Caco-2 (cell line): ENCODE results near the gene KLF3. TPM values are rescaled to one million over a fixed set of nuclear protein-coding genes. Genes with fewer than 3 reads are reported as not detected.
A peak's percentile ranks its signal among the peaks of the same experiment; 100 is the strongest.

Experiments used
- BruUV-seq: library from RNA; stranded (reverse); fragments of 400-500 nt; replicated peaks from 2 replicates; lab custom pipeline; 2021; lab: Mats Ljungman, UMichigan
- CTCF ChIA-PET: fragments of 300-600 bp; sonication (Branson Sonifier 250); formaldehyde crosslinking; loops from one replicate; lab custom pipeline; 2022; ENCODE audit warnings: antibody characterized with exemption; lab: Charles Lee
- POLR2A ChIA-PET: fragments of 300-600 bp; sonication (Branson Sonifier 250); formaldehyde crosslinking; loops from one replicate; lab custom pipeline; 2022; ENCODE audit warnings: antibody characterized with exemption; lab: Charles Lee
- DNase-seq, 2 experiments: peaks; one replicate each; pipeline versions ENCODE4 v3.0.0 to v3.0.0-alpha.2; 2020 to 2022
- H3K27me3 ChIP-seq: replicated peaks from 2 replicates; pipeline ENCODE4 v1.6.0; 2011; ENCODE audit warnings: low read length; ENCODE audit not compliant: control insufficient read depth, insufficient read depth
- H3K36me3 ChIP-seq: 2 replicates; pipeline ENCODE4 v1.5.1; 2011; ENCODE audit warnings: low read length; ENCODE audit not compliant: control insufficient read depth, insufficient read depth
- H3K4me1 ChIP-seq: fragments of 250-450 bp; sonication (Bioruptor Pico); 2 replicates; pipeline ENCODE4 v1.5.1; 2020; ENCODE audit warnings: mild to moderate bottlenecking
- H3K4me3 ChIP-seq: 2 replicates; pipeline ENCODE4 v1.5.1; 2011; ENCODE audit warnings: low read depth, mild to moderate bottlenecking, control low read depth, low read length
- H3K9me3 ChIP-seq: fragments of 250-450 bp; sonication (Bioruptor Pico); 2 replicates; pipeline ENCODE4 v1.5.1; 2020; ENCODE audit warnings: mild to moderate bottlenecking, moderate library complexity
- H3K27ac Mint-ChIP-seq: one replicate; pipeline ENCODE4 v1.8.0; 2022; ENCODE audit warnings: mixed read lengths; ENCODE audit not compliant: unreplicated experiment
- H3K27me3 Mint-ChIP-seq: one replicate; pipeline ENCODE4 v1.8.0; 2022; ENCODE audit warnings: mixed read lengths; ENCODE audit not compliant: insufficient read depth, unreplicated experiment
- H3K36me3 Mint-ChIP-seq: one replicate; pipeline ENCODE4 v1.8.0; 2022; ENCODE audit warnings: mild to moderate bottlenecking, mixed read lengths; ENCODE audit not compliant: insufficient read depth, unreplicated experiment
- H3K4me1 Mint-ChIP-seq: one replicate; pipeline ENCODE4 v1.8.0; 2022; ENCODE audit warnings: low read depth, mixed read lengths; ENCODE audit not compliant: unreplicated experiment
- H3K4me3 Mint-ChIP-seq: one replicate; pipeline ENCODE4 v1.8.0; 2022; ENCODE audit warnings: mild to moderate bottlenecking, moderate library complexity, mixed read lengths; ENCODE audit not compliant: unreplicated experiment
- H3K9me3 Mint-ChIP-seq: one replicate; pipeline ENCODE4 v1.8.0; 2022; ENCODE audit warnings: mixed read lengths; ENCODE audit not compliant: unreplicated experiment
- intact Hi-C: fragments of 100-400 bp; cut with micrococcal nuclease; formaldehyde crosslinking; loops from one replicate; pipeline ENCODE4 v1.10.0; 2022; ENCODE audit not compliant: unreplicated experiment
- total RNA-seq: library from RNA; stranded (reverse); gene quantifications from 2 replicates; pipeline ENCODE4 v1.2.3, GENCODE V29; 2022
- TF ChIP-seq, protein P1 (sequence below), 2 experiments: fragments of 200-600 bp in 1 of 2; IDR thresholded peaks; 1 replicate in 1 of 2; 2 replicates in 1 of 2; pipeline versions ENCODE4 v1.5.1 to v1.8.0; 2011 to 2022; ENCODE audit warnings: antibody characterized with exemption in 1 of 2, control low read depth in 1 of 2, inconsistent platforms in 1 of 2, low read depth in 1 of 2, low read length in 1 of 2, mild to moderate bottlenecking in 1 of 2, moderate library complexity in 1 of 2; ENCODE audit not compliant: insufficient read depth in 1 of 2, severe bottlenecking in 1 of 2, unreplicated experiment in 1 of 2

Gene KLF3
- total RNA-seq, 1 experiment from 2014 or later, result 34.8 TPM

- peak overlapping the region; percentile 39 for H3K27ac Mint-ChIP-seq
- POLR2A ChIA-PET, result no interaction called here
- Histone ChIP-seq H3K9me3 (no peaks in the 10 kb centered on the region), H3K36me3 (peaks cover 2% of the 10 kb centered on the region), H3K4me3 (no peak overlapping the region), H3K27me3 (no peaks in the 10 kb centered on the region), H3K4me1 (peaks cover 43% of the 10 kb centered on the region)
- peak overlapping the region; percentile 39 for H3K4me3 Mint-ChIP-seq
- TF ChIP-seq, protein P1, sequence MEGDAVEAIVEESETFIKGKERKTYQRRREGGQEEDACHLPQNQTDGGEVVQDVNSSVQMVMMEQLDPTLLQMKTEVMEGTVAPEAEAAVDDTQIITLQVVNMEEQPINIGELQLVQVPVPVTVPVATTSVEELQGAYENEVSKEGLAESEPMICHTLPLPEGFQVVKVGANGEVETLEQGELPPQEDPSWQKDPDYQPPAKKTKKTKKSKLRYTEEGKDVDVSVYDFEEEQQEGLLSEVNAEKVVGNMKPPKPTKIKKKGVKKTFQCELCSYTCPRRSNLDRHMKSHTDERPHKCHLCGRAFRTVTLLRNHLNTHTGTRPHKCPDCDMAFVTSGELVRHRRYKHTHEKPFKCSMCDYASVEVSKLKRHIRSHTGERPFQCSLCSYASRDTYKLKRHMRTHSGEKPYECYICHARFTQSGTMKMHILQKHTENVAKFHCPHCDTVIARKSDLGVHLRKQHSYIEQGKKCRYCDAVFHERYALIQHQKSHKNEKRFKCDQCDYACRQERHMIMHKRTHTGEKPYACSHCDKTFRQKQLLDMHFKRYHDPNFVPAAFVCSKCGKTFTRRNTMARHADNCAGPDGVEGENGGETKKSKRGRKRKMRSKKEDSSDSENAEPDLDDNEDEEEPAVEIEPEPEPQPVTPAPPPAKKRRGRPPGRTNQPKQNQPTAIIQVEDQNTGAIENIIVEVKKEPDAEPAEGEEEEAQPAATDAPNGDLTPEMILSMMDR (IDR thresholded peaks at IDR 0.05; ENCODE audit: insufficient read depth in 1 of 2, low read depth in 1 of 2, low read length in 1 of 2, severe bottlenecking in 1 of 2, unreplicated experiment in 1 of 2), result no peak
- CTCF ChIA-PET, result interaction anchor here (0.6 to 2.2 kb wide), 11 partner anchors 15 to 988 kb away, joined by 3 to 26 read pairs (median 5); partner anchors contain the start of gene RELL1
- intact Hi-C loops, result loop anchor here (1.0 to 2.0 kb wide), 6 partner anchors 7 to 605 kb away; no protein-coding TSS in a partner anchor
- no peaks in the 10 kb centered on the region for H3K27me3 Mint-ChIP-seq
- TSS peak; percentile 38 for BruUV-seq
- peaks cover 10% of the 10 kb centered on the region for H3K36me3 Mint-ChIP-seq
- H3K4me1 Mint-ChIP-seq, result peaks cover 44% of the 10 kb centered on the region
- DNase-seq, result peak; percentile 14 to 45
- H3K9me3 Mint-ChIP-seq, result no peaks in the 10 kb centered on the region
These were observed 10.5 kb downstream of the KLF3 start for GRCh38 chr4:38674258-38675144.

GRCh38 chr4:38675146-38676121 is 11.4 kb downstream of the KLF3 start:
- no TSS peak for BruUV-seq
- DNase-seq, result peak; percentile 73 to 79
- peak overlapping the region; percentile 39 for H3K27ac Mint-ChIP-seq
- ChIA-PET POLR2A (interaction anchor here (0.6 kb wide), 2 partner anchors 466 to 589 kb away, joined by 7 to 8 read pairs; no protein-coding TSS in a partner anchor), CTCF (interaction anchor here (0.6 to 2.2 kb wide), 11 partner anchors 16 to 706 kb away, joined by 3 to 26 read pairs (median 5); no protein-coding TSS in a partner anchor)
- no peak overlapping the region for H3K4me3 ChIP-seq
- peaks cover 19% of the 10 kb centered on the region for H3K36me3 Mint-ChIP-seq
- H3K9me3 Mint-ChIP-seq, result no peaks in the 10 kb centered on the region
- peak overlapping the region; percentile 39 for H3K4me3 Mint-ChIP-seq
- no peaks in the 10 kb centered on the region for H3K27me3 ChIP-seq
- intact Hi-C loops, result loop anchor here (1.0 to 2.0 kb wide), 5 partner anchors 8 to 496 kb away; no protein-coding TSS in a partner anchor
- peaks cover 44% of the 10 kb centered on the region for H3K4me1 Mint-ChIP-seq
- TF ChIP-seq, protein P1 (IDR thresholded peaks at IDR 0.05; ENCODE audit: insufficient read depth in 1 of 2, low read depth in 1 of 2, low read length in 1 of 2, severe bottlenecking in 1 of 2, unreplicated experiment in 1 of 2), result peak; percentile 72 to 82
- H3K4me1 ChIP-seq, result peaks cover 43% of the 10 kb centered on the region
- no peaks in the 10 kb centered on the region for H3K9me3 ChIP-seq
- H3K36me3 ChIP-seq, result peaks cover 2% of the 10 kb centered on the region
- H3K27me3 Mint-ChIP-seq, result no peaks in the 10 kb centered on the region
